ENCODE measurements around the gene PLCL2. TPM values are rescaled to one million over a fixed set of nuclear protein-coding genes. Genes with fewer than 3 reads are reported as not detected.
A peak's percentile ranks its signal among the peaks of the same experiment; 100 is the strongest.

The PLCL2 gene
- total and polyA plus RNA-seq, 12 donors: 4.5 to 44.0 (median 27.1) TPM

- Histone ChIP-seq H3K27me3 (no peaks in the 10 kb centered on the region), H3K4me1 (replicated peaks in 1 of 2) (peaks cover 0 to 26% of the 10 kb centered on the region in 2 donors), H3K36me3 (replicated peaks in 1 of 2) (no peaks in the 10 kb centered on the region), H3K9me3 (replicated peaks in 1 of 3) (no peaks in the 10 kb centered on the region), H3K27ac (no peak overlapping the region), H3K4me3 (no peak overlapping the region)
- TF ChIP-seq POLR2A (IDR thresholded peaks at IDR 0.05) (no peak), CTCF (IDR thresholded peaks at IDR 0.05) (no peak)
- 98 to 100% (median 100%) methylated on average over 1 of the region's 1 CpG for WGBS, 4 donors
- DNase-seq: no peak
- intact Hi-C loops (cut with DNase I): loop anchor here in 1 of 2 donors (10.0 kb wide), 1 partner anchor 434 kb away; the partner anchor contains the start of gene DAZL
Observed at GRCh38 chr3:17038900-17039553, 154.3 kb downstream of the PLCL2 start.

GRCh38 chr3:17039594-17039993 lies 154.8 kb downstream of the PLCL2 start:
- DNase-seq: no peak
- Histone ChIP-seq H3K9me3 (replicated peaks in 1 of 3) (no peaks in the 10 kb centered on the region), H3K27ac (peak overlapping the region in 1 of 5 donors; percentile 15), H3K4me1 (replicated peaks in 1 of 2) (peaks cover 0 to 28% of the 10 kb centered on the region in 2 donors), H3K27me3 (no peaks in the 10 kb centered on the region), H3K4me3 (no peak overlapping the region), H3K36me3 (replicated peaks in 1 of 2) (no peaks in the 10 kb centered on the region)
- intact Hi-C loops (cut with DNase I): loop anchor here in 1 of 2 donors (10.0 kb wide), 1 partner anchor 435 kb away; the partner anchor contains the start of gene DAZL
- 18 to 31% (median 24%) methylated on average over 2 of the region's 2 CpGs for WGBS, 4 donors
- no peak for TF ChIP-seq POLR2A (IDR thresholded peaks at IDR 0.05)
- TF ChIP-seq CTCF (IDR thresholded peaks at IDR 0.05): no peak

- TF ChIP-seq POLR2A (IDR thresholded peaks at IDR 0.05) (no peak), CTCF (IDR thresholded peaks at IDR 0.05) (no peak)
- DNase-seq: no peak
- peaks cover 0 to 37% of the 10 kb centered on the region in 2 donors for H3K4me1 ChIP-seq (replicated peaks in 1 of 2)
- no peaks in the 10 kb centered on the region for H3K9me3 ChIP-seq (replicated peaks in 1 of 3)
- intact Hi-C loops (cut with DNase I): no loop called here
- no peaks in the 10 kb centered on the region for H3K27me3 ChIP-seq
- 88 to 95% (median 92%) methylated on average over 5 of the region's 5 CpGs for WGBS, 4 donors
- H3K4me3 ChIP-seq: no peak overlapping the region
- H3K27ac ChIP-seq: no peak overlapping the region
- H3K36me3 ChIP-seq (replicated peaks in 1 of 2): no peaks in the 10 kb centered on the region
Observed at GRCh38 chr3:17040322-17040989, 155.7 kb downstream of the PLCL2 start.

GRCh38 chr3:17040990-17041377 lies 156.2 kb downstream of the PLCL2 start:
- Histone ChIP-seq H3K4me3 (no peak overlapping the region), H3K27ac (no peak overlapping the region), H3K27me3 (no peaks in the 10 kb centered on the region), H3K4me1 (replicated peaks in 1 of 2) (peaks cover 0 to 38% of the 10 kb centered on the region in 2 donors), H3K36me3 (replicated peaks in 1 of 2) (no peaks in the 10 kb centered on the region), H3K9me3 (replicated peaks in 1 of 3) (no peaks in the 10 kb centered on the region)
- 44 to 55% (median 51%) methylated on average over 5 of the region's 5 CpGs for WGBS, 4 donors
- TF ChIP-seq CTCF (IDR thresholded peaks at IDR 0.05): no peak
- intact Hi-C loops (cut with DNase I): no loop called here
- no peak for DNase-seq
